Stimulated activated CD8-positive, alpha-beta memory T cell treated with anti-CD3 and anti-CD28 coated beads, Interleukin-4, amount 100 ng/mL, for 4 hours (primary cell): ENCODE measurements around the gene KRT5.

Experiments
- DNase-seq, 2 donors: peaks; one replicate each; pipeline ENCODE4 v3.0.0-alpha.2; 2020; ENCODE audit warnings: low read depth in 2 of 2, low spot score in 1 of 2

The KRT5 gene

GRCh38 chr12:52539083-52539820 lies 19.1 kb upstream of the KRT5 start:
- no peak for DNase-seq

- DNase-seq = no peak
Measured at GRCh38 chr12:52537101-52537500, 16.9 kb upstream of the KRT5 start.

- no peak for DNase-seq
Measured at GRCh38 chr12:52535574-52535973, 15.4 kb upstream of the KRT5 start.

GRCh38 chr12:52534482-52534881 lies 14.3 kb upstream of the KRT5 start:
- no peak for DNase-seq

GRCh38 chr12:52533686-52534470 lies 13.7 kb upstream of the KRT5 start:
- no peak for DNase-seq

GRCh38 chr12:52532636-52533035 lies 12.4 kb upstream of the KRT5 start:
- DNase-seq = no peak

GRCh38 chr12:52531566-52532300 lies 11.5 kb upstream of the KRT5 start:
- no peak for DNase-seq

GRCh38 chr12:52530905-52531304 lies 10.7 kb upstream of the KRT5 start:
- DNase-seq = no peak

- no peak for DNase-seq
Measured at GRCh38 chr12:52530366-52530765, 10.2 kb upstream of the KRT5 start.

- no peak for DNase-seq
Measured at GRCh38 chr12:52529846-52530245, 9.7 kb upstream of the KRT5 start.

- DNase-seq = no peak
Measured at GRCh38 chr12:52529417-52529816, 9.2 kb upstream of the KRT5 start.

GRCh38 chr12:52528641-52529143 lies 8.5 kb upstream of the KRT5 start:
- DNase-seq = no peak

- no peak for DNase-seq
Measured at GRCh38 chr12:52527121-52527800, 7.1 kb upstream of the KRT5 start.

GRCh38 chr12:52526511-52526951 lies 6.3 kb upstream of the KRT5 start:
- no peak for DNase-seq

GRCh38 chr12:52525661-52526499 lies 5.7 kb upstream of the KRT5 start:
- no peak for DNase-seq

GRCh38 chr12:52524898-52525591 lies 4.9 kb upstream of the KRT5 start:
- no peak for DNase-seq

GRCh38 chr12:52524241-52524897 lies 4.2 kb upstream of the KRT5 start:
- no peak for DNase-seq

GRCh38 chr12:52523824-52524223 lies 3.6 kb upstream of the KRT5 start:
- DNase-seq = no peak
